Endothelial cell of umbilical vein (primary cell): ENCODE measurements around the gene LITAF. TPM values are rescaled to one million over a fixed set of nuclear protein-coding genes. Genes with fewer than 3 reads are reported as not detected.
"Not testable (repeated sequence)": the region's sequence is repeated elsewhere in the genome, so short reads cannot be mapped to it uniquely, and the experiment has no call there.

ENCODE experiments used
- BruUV-seq: library from RNA; stranded (reverse); fragments of 400-500 nt; replicated peaks from 2 replicates; lab custom pipeline; 2021; lab: Mats Ljungman, UMichigan
- CTCF ChIA-PET: fragments of 300-600, 350-600 bp; sonication (Branson Sonifier 250); formaldehyde crosslinking; loops from one replicate; lab custom pipeline; 2021; ENCODE audit warnings: antibody characterized with exemption, inconsistent platforms; lab: Charles Lee
- POLR2A ChIA-PET: fragments of 300-600, 350-600 bp; sonication (Branson Sonifier 250); formaldehyde crosslinking; loops from one replicate; lab custom pipeline; 2021; ENCODE audit warnings: antibody characterized with exemption, inconsistent platforms; lab: Charles Lee
- DNase-seq: peaks from one replicate; pipeline ENCODE4 v3.0.0-alpha.2; 2011; ENCODE audit warnings: low read depth, low spot score
- FAIRE-seq: peaks from 2 replicates; lab custom pipeline; 2011; peaks lifted over from hg19 to GRCh38; lab: Jason Lieb, UNC
- H2AFZ ChIP-seq: 2 replicates; pipeline ENCODE4 v1.6.0; 2012; ENCODE audit warnings: low read depth, low read length, control low read depth, inconsistent platforms
- H3K27ac ChIP-seq: 2 replicates; pipeline ENCODE4 v1.5.1; 2011; ENCODE audit warnings: low read depth, mild to moderate bottlenecking, control low read depth, low read length, moderate library complexity; ENCODE audit not compliant: insufficient read depth
- H3K27me3 ChIP-seq, 2 experiments: 2 replicates each; pipeline versions ENCODE4 v1.6.0 to v1.6.1; 2011; ENCODE audit warnings: low read length in 2 of 2, mixed read lengths in 1 of 2; ENCODE audit not compliant: control insufficient read depth in 2 of 2, insufficient read depth in 2 of 2
- H3K36me3 ChIP-seq, 2 experiments: 2 replicates in 1 of 2; 3 replicates in 1 of 2; pipeline ENCODE4 v1.5.1; 2011; ENCODE audit warnings: low read length in 2 of 2, mild to moderate bottlenecking in 1 of 2, moderate library complexity in 1 of 2; ENCODE audit not compliant: control insufficient read depth in 2 of 2, insufficient read depth in 2 of 2; ENCODE audit errors: extremely low read depth in 1 of 2
- H3K4me1 ChIP-seq: 3 replicates; pipeline ENCODE4 v1.5.1; 2011; ENCODE audit warnings: mild to moderate bottlenecking, low read length; ENCODE audit not compliant: control insufficient read depth, insufficient read depth; ENCODE audit errors: extremely low read depth
- H3K4me2 ChIP-seq: 2 replicates; pipeline ENCODE4 v1.6.1; 2011; ENCODE audit warnings: low read length, control low read depth, mixed read lengths; ENCODE audit not compliant: insufficient read depth
- H3K4me3 ChIP-seq, 3 experiments: fragments of 200-600 bp in 1 of 3; sonication (generic), shearing (Covaris generic) in 1 of 3; replicated peaks in 1 of 3; 2 replicates each; pipeline ENCODE4 v1.5.1; 2011 to 2016; ENCODE audit warnings: control low read depth in 3 of 3, low read length in 3 of 3, mild to moderate bottlenecking in 2 of 3, inconsistent platforms in 1 of 3, low read depth in 1 of 3, moderate library complexity in 1 of 3; ENCODE audit not compliant: insufficient read depth in 1 of 3
- H3K79me2 ChIP-seq: 2 replicates; pipeline ENCODE4 v1.6.0; 2012; ENCODE audit warnings: low read length, inconsistent platforms; ENCODE audit not compliant: control insufficient read depth, insufficient read depth
- H3K9ac ChIP-seq: replicated peaks from 2 replicates; pipeline ENCODE3; 2011; ENCODE audit warnings: low read length, control low read depth; ENCODE audit not compliant: insufficient read depth; ENCODE audit errors: extremely low read depth
- H3K9me1 ChIP-seq: replicated peaks from 3 replicates; pipeline ENCODE4 v1.6.0; 2011; ENCODE audit warnings: mild to moderate bottlenecking, low read length; ENCODE audit not compliant: control insufficient read depth, insufficient read depth; ENCODE audit errors: extremely low read depth
- H3K9me3 ChIP-seq: replicated peaks from 2 replicates; pipeline ENCODE4 v1.5.1; 2012; ENCODE audit warnings: low read length, inconsistent platforms; ENCODE audit not compliant: control insufficient read depth, insufficient read depth
- H4K20me1 ChIP-seq: replicated peaks from 2 replicates; pipeline ENCODE3; 2011; ENCODE audit warnings: mild to moderate bottlenecking, low read length; ENCODE audit not compliant: control insufficient read depth, insufficient read depth; ENCODE audit errors: extremely low read depth
- EZH2 ChIP-seq: IDR thresholded peaks from 2 replicates; pipeline ENCODE4 v1.6.1; 2012; ENCODE audit warnings: borderline replicate concordance, low read depth, mild to moderate bottlenecking, moderate library complexity, low read length, inconsistent platforms; ENCODE audit not compliant: severe bottlenecking
- FOS ChIP-seq: IDR thresholded peaks from 2 replicates; pipeline ENCODE4 v1.6.1; 2011; ENCODE audit warnings: mild to moderate bottlenecking, low read length, moderate library complexity, borderline replicate concordance; ENCODE audit not compliant: insufficient read depth
- JUN ChIP-seq: IDR thresholded peaks from 2 replicates; pipeline ENCODE4 v1.6.1; 2011; ENCODE audit warnings: borderline replicate concordance, low read depth; ENCODE audit not compliant: insufficient read length, insufficient read depth
- dilution Hi-C: fragments of 300-500 bp; cut with MboI; formaldehyde crosslinking; loops from one replicate; pipeline ENCODE4 v1.15.0; 2019; ENCODE audit warnings: low sequenced_read_pairs; ENCODE audit not compliant: extremely low pct_ligation_motif_present
- intact Hi-C: fragments of 100-400 bp; cut with micrococcal nuclease; formaldehyde crosslinking; loops from one replicate; pipeline ENCODE4 v1.10.0; 2022
- polyA plus RNA-seq, 4 experiments: library from polyadenylated mRNA; depleted of rRNA in 3 of 4; stranded (reverse) in 3 of 4; unstranded in 1 of 4; fragments of >200 nt; gene quantifications; 2 replicates each; pipeline versions ENCODE4 v1.2.1 to v1.2.3, GENCODE V29; 2011 to 2012; ENCODE audit warnings: missing spikeins in 1 of 4
- total RNA-seq: library from RNA; stranded (reverse); gene quantifications from 2 replicates; pipeline ENCODE4 v1.2.3, GENCODE V29; 2021
- TF ChIP-seq, protein P1 (sequence below): IDR thresholded peaks from 2 replicates; pipeline ENCODE4 v1.6.1; 2011; ENCODE audit not compliant: insufficient read depth, insufficient read length

The LITAF gene
- total and polyA plus RNA-seq, 2 donors (not counting 3 experiments of a cell fraction or from before 2014, with no cell fraction given), result 15.2 to 27.2 TPM

DNA sequence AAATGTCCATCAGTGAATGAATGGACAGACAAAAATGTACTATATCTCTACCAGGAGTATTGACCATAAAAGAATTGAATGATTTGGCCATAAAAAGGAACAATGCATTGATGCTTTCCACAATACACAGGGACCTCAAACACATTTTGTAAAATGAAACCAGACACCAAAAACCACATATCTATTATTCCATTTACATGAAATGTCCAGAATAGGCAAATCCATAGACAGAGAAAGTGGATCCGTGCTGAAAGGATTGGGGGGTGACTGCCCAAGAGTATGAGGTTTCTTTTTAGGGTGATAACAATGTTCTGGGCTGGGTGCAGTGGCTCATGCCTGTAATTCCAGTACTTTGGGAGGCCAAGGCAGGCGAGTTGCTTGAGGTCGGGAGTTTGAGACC lies 6.9 kb upstream of the LITAF start:
- no peaks in the 10 kb centered on the region for H3K4me1 ChIP-seq
- ChIA-PET POLR2A (no interaction called here), CTCF (no interaction called here)
- H3K27ac ChIP-seq, result no peak overlapping the region
- no peaks in the 10 kb centered on the region for H3K36me3 ChIP-seq
- no peaks in the 10 kb centered on the region for H3K9me3 ChIP-seq
- no peak overlapping the region for H3K9ac ChIP-seq
- peaks cover 0 to 1% of the 10 kb centered on the region in 2 experiments for H3K27me3 ChIP-seq
- no peaks in the 10 kb centered on the region for H3K79me2 ChIP-seq
- no peak for DNase-seq
- no peak overlapping the region for H2AFZ ChIP-seq
- no TSS peak for BruUV-seq
- dilution Hi-C loops, result no loop called here
- FAIRE-seq, result no peak
- TF ChIP-seq FOS (no peak), JUN (no peak), EZH2 (no peak)
- TF ChIP-seq, protein P1, sequence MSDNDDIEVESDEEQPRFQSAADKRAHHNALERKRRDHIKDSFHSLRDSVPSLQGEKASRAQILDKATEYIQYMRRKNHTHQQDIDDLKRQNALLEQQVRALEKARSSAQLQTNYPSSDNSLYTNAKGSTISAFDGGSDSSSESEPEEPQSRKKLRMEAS, result no peak
- no peaks in the 10 kb centered on the region for H4K20me1 ChIP-seq
- no peaks in the 10 kb centered on the region for H3K9me1 ChIP-seq
- H3K4me2 ChIP-seq, result no peak overlapping the region
- H3K4me3 ChIP-seq, result no peak overlapping the region
- intact Hi-C loops, result no loop called here

DNA sequence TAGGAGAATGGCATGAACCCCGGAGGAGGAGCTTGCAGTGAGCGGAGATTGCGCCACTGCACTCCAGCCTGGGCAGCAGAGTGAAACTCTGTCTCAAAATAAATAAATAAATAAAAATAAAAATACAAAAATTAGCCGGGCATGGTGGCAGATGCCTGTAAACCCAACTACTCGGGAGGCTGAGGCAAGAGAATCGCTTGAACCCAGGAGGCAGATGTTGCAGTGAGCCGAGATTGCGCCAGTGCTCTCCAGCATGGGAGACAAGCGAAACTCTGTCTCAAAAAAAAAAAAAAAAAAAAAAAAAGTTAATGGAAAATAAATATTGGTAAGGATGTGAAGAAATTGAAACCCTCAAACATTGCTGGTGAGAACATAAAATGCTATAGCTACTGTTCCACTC lies 6.4 kb upstream of the LITAF start:
- H3K4me3 ChIP-seq, DNase-seq, H3K4me1 ChIP-seq, H3K4me2 ChIP-seq, H3K9ac ChIP-seq, H4K20me1 ChIP-seq, BruUV-seq, H3K36me3 ChIP-seq, H3K27me3 ChIP-seq, H3K27ac ChIP-seq, POLR2A ChIA-PET, dilution Hi-C loops, CTCF ChIA-PET, intact Hi-C loops, H2AFZ ChIP-seq, H3K9me1 ChIP-seq, FAIRE-seq, H3K9me3 ChIP-seq, H3K79me2 ChIP-seq: not testable (repeated sequence)

DNA sequence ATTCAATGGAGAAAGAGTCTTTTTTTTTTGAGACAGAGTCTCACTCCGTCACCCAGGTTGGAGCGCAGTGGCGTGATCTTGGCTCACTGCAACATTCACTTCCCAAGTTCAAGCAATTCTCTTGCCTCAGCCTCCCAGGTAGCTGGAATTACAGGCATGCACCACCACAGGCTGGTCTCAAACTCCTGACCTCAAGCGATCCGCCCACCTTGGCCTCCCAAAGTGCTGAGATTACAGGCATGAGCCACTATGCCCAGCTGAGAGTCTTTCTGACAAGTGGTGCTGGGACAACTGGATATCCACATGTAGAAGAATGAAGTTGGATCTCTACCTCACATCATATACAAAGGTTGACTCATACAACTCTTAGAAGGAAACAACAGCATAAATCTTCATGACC lies 4.9 kb upstream of the LITAF start:
- intact Hi-C loops, H3K9me3 ChIP-seq, H4K20me1 ChIP-seq, H3K4me2 ChIP-seq, H2AFZ ChIP-seq, DNase-seq, H3K36me3 ChIP-seq, H3K9me1 ChIP-seq, H3K79me2 ChIP-seq, CTCF ChIA-PET, H3K4me1 ChIP-seq, FAIRE-seq, H3K27ac ChIP-seq, dilution Hi-C loops, BruUV-seq, POLR2A ChIA-PET, H3K9ac ChIP-seq, H3K4me3 ChIP-seq: not testable (repeated sequence)
- peaks cover 5 to 10% of the 10 kb centered on the region in 2 experiments for H3K27me3 ChIP-seq
